ENCODE data around the gene POLR3B. TPM values are rescaled to one million over a fixed set of nuclear protein-coding genes. Genes with fewer than 3 reads are reported as not detected.
"Not testable (repeated sequence)": the region's sequence is repeated elsewhere in the genome, so short reads cannot be mapped to it uniquely, and the experiment has no call there.

POLR3B gene
- total RNA-seq, 1 donor from 2014 or later: 24.4 TPM

- DNase-seq (ENCODE audit: low spot score): no peak
Measured at GRCh38 chr12:106459534-106459933, 102.0 kb downstream of the POLR3B start.

- no peak for DNase-seq (ENCODE audit: low spot score)
Measured at GRCh38 chr12:106461730-106462129, 104.2 kb downstream of the POLR3B start.

- DNase-seq (ENCODE audit: low spot score): not testable (repeated sequence)
Measured at GRCh38 chr12:106465605-106466004, 108.1 kb downstream of the POLR3B start.

GRCh38 chr12:106475662-106476061 is 118.1 kb downstream of the POLR3B start:
- not testable (repeated sequence) for DNase-seq (ENCODE audit: low spot score)

GRCh38 chr12:106477627-106478026 is 120.1 kb downstream of the POLR3B start:
- not testable (repeated sequence) for DNase-seq (ENCODE audit: low spot score)

- DNase-seq (ENCODE audit: low spot score): no peak
Measured at GRCh38 chr12:106480251-106480650, 122.7 kb downstream of the POLR3B start.

GRCh38 chr12:106481246-106481645 is 123.7 kb downstream of the POLR3B start:
- no peak for DNase-seq (ENCODE audit: low spot score)

- DNase-seq (ENCODE audit: low spot score): no peak
Measured at GRCh38 chr12:106487664-106488063, 130.1 kb downstream of the POLR3B start.

- DNase-seq (ENCODE audit: low spot score): no peak
Measured at GRCh38 chr12:106488884-106489283, 131.3 kb downstream of the POLR3B start.

- no peak for DNase-seq (ENCODE audit: low spot score)
Measured at GRCh38 chr12:106490264-106490663, 132.7 kb downstream of the POLR3B start.

- no peak for DNase-seq (ENCODE audit: low spot score)
Measured at GRCh38 chr12:106492857-106493256, 135.3 kb downstream of the POLR3B start.

GRCh38 chr12:106493531-106493930 is 136.0 kb downstream of the POLR3B start:
- DNase-seq (ENCODE audit: low spot score): no peak

GRCh38 chr12:106495354-106495965 is 137.9 kb downstream of the POLR3B start:
- no peak for DNase-seq (ENCODE audit: low spot score)

GRCh38 chr12:106498056-106498455 is 140.5 kb downstream of the POLR3B start:
- no peak for DNase-seq (ENCODE audit: low spot score)

- DNase-seq (ENCODE audit: low spot score): no peak
Measured at GRCh38 chr12:106499628-106500027, 142.1 kb downstream of the POLR3B start.

- no peak for DNase-seq (ENCODE audit: low spot score)
Measured at GRCh38 chr12:106506691-106507090, 149.1 kb downstream of the POLR3B start.

GRCh38 chr12:106508966-106509365 is 151.4 kb downstream of the POLR3B start:
- DNase-seq (ENCODE audit: low spot score): no peak

- DNase-seq (ENCODE audit: low spot score): no peak
Measured at GRCh38 chr12:106511365-106511764, 153.8 kb downstream of the POLR3B start.

GRCh38 chr12:106517314-106517713 is 159.8 kb downstream of the POLR3B start:
- DNase-seq (ENCODE audit: low spot score): no peak

GRCh38 chr12:106519607-106520021 is 162.1 kb downstream of the POLR3B start:
- DNase-seq (ENCODE audit: low spot score): no peak

GRCh38 chr12:106521901-106522300 is 164.4 kb downstream of the POLR3B start:
- no peak for DNase-seq (ENCODE audit: low spot score)

- DNase-seq (ENCODE audit: low spot score): no peak
Measured at GRCh38 chr12:106522708-106523107, 165.2 kb downstream of the POLR3B start.

- no peak for DNase-seq (ENCODE audit: low spot score)
Measured at GRCh38 chr12:106527356-106527755, 169.8 kb downstream of the POLR3B start.

- no peak for DNase-seq (ENCODE audit: low spot score)
Measured at GRCh38 chr12:106541201-106541600, 183.7 kb downstream of the POLR3B start.

Measured in ureter (tissue), 1 donor.